ENCODE data around the gene C2CD2. TPM values are rescaled to one million over a fixed set of nuclear protein-coding genes. Genes with fewer than 3 reads are reported as not detected.

The C2CD2 gene
- total RNA-seq, 1 experiment from 2014 or later: 9.2 TPM

DNA sequence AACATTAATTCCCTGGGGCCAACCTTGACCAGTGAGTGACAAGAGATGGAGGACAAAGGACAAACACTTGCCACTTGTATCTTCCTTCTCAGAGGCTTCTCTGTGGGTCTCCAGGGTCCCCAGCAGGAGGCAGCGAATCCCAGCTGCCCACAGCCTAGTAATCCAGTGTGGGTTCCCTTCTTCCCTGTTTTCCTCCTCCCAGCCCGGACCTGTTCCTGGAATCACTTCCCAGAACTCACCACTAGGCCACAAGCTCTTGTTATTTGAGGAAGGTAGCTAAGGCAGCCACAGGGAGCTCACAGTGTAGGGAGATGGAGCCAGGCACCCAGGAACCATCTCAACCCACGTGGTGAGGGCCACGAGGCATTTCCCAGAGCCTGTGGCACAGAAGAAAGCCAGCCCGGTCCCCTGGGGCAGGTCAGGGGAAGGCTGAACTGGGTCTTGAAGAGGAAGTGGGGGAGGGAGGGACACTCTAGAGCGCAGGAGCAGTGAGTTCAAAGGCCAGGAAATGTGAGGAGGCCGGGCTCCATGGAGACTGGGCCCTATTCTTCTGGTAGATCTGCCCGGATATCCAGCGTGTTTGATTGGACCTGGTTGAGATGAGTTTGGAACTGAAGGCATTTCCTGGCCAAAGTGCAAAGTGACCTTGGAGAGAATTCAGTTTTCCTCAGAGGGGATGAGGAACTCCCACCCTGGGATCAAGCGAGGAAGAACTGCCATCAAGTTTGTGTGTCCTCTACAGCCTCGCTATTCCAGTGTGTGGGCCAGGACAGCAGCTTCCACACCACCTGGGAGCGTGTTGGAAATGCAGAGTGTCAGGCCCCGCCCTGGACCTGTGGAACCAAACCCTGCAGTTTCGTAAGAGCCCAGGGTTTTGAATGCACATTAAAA lies 20.3 kb upstream of the C2CD2 start:
- intact Hi-C loops (cut with micrococcal nuclease; ENCODE audit: unreplicated experiment): no loop called here

DNA sequence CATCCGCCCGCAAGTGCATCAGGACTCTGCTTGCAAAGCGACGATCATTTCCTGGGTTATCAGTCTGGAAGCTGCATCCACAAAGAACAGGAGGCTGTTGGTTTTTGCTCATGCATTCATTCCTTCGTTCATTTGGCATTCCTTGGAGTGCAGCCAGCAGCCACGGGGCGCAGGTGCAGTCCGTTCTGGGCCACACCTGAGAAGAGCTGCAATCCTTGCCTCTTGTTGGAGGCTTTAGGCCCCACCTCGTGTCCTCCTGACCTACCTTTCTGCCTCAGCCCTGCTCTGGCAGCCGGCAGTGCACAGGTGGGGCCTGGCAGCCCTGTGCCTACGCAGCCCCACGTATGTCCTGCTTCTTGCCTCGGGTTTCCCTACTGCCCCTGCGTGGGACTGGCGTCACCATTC lies 19.6 kb upstream of the C2CD2 start:
- CTCF ChIA-PET: no interaction called here
- no peaks in the 10 kb centered on the region for H3K36me3 ChIP-seq (ENCODE audit: insufficient read depth, low read length, poor library complexity, severe bottlenecking)
- H3K4me3 ChIP-seq (ENCODE audit: low read depth, low read length, poor library complexity, severe bottlenecking): no peak overlapping the region
- no peaks in the 10 kb centered on the region for H3K27me3 ChIP-seq (replicated peaks; ENCODE audit: insufficient read depth, low read depth, low read length, poor library complexity)
- intact Hi-C loops (cut with micrococcal nuclease; ENCODE audit: unreplicated experiment): no loop called here
- BruUV-seq (replicated peaks): no TSS peak
- peaks cover 8% of the 10 kb centered on the region for H3K4me1 ChIP-seq (ENCODE audit: insufficient read depth, low read length, poor library complexity, severe bottlenecking)
- DNase-seq (ENCODE audit: low spot score): no peak
- no peaks in the 10 kb centered on the region for H3K9me3 ChIP-seq (ENCODE audit: low read depth, low read length, poor library complexity, severe bottlenecking)
- TF ChIP-seq, protein P1, sequence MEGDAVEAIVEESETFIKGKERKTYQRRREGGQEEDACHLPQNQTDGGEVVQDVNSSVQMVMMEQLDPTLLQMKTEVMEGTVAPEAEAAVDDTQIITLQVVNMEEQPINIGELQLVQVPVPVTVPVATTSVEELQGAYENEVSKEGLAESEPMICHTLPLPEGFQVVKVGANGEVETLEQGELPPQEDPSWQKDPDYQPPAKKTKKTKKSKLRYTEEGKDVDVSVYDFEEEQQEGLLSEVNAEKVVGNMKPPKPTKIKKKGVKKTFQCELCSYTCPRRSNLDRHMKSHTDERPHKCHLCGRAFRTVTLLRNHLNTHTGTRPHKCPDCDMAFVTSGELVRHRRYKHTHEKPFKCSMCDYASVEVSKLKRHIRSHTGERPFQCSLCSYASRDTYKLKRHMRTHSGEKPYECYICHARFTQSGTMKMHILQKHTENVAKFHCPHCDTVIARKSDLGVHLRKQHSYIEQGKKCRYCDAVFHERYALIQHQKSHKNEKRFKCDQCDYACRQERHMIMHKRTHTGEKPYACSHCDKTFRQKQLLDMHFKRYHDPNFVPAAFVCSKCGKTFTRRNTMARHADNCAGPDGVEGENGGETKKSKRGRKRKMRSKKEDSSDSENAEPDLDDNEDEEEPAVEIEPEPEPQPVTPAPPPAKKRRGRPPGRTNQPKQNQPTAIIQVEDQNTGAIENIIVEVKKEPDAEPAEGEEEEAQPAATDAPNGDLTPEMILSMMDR (conservative IDR thresholded peaks at IDR 0.05; ENCODE audit: low read depth, low read length): no peak
- no peak for TF ChIP-seq EZH2 (IDR thresholded peaks at IDR 0.05; ENCODE audit: borderline replicate concordance, low read depth, low read length, poor library complexity, severe bottlenecking)
- no peak overlapping the region for H3K27ac ChIP-seq (ENCODE audit: low read depth, low read length, poor library complexity, severe bottlenecking)
- POLR2A ChIA-PET (ENCODE audit: low non-redundant PET): no interaction called here

More for the DNA sequence above, 20.3 kb upstream of the C2CD2 start:
- Histone ChIP-seq H3K27ac (ENCODE audit: low read depth, low read length, poor library complexity, severe bottlenecking) (no peak overlapping the region), H3K4me1 (ENCODE audit: insufficient read depth, low read length, poor library complexity, severe bottlenecking) (peaks cover 1% of the 10 kb centered on the region), H3K36me3 (ENCODE audit: insufficient read depth, low read length, poor library complexity, severe bottlenecking) (no peaks in the 10 kb centered on the region), H3K4me3 (ENCODE audit: low read depth, low read length, poor library complexity, severe bottlenecking) (no peak overlapping the region), H3K9me3 (ENCODE audit: low read depth, low read length, poor library complexity, severe bottlenecking) (no peaks in the 10 kb centered on the region), H3K27me3 (replicated peaks; ENCODE audit: insufficient read depth, low read depth, low read length, poor library complexity) (no peaks in the 10 kb centered on the region)
- no peak for DNase-seq (ENCODE audit: low spot score)
- no TSS peak for BruUV-seq (replicated peaks)
- CTCF ChIA-PET: no interaction called here
- POLR2A ChIA-PET (ENCODE audit: low non-redundant PET): no interaction called here
- no peak for TF ChIP-seq EZH2 (IDR thresholded peaks at IDR 0.05; ENCODE audit: borderline replicate concordance, low read depth, low read length, poor library complexity, severe bottlenecking)
- TF ChIP-seq, protein P1 (conservative IDR thresholded peaks at IDR 0.05; ENCODE audit: low read depth, low read length): peak; percentile 32; the same call in 1 of the 2 replicates

GRCh38 chr21:41972511-41973205 lies 18.8 kb upstream of the C2CD2 start:
- no TSS peak for BruUV-seq (replicated peaks)
- intact Hi-C loops (cut with micrococcal nuclease; ENCODE audit: unreplicated experiment): no loop called here
- ChIA-PET POLR2A (ENCODE audit: low non-redundant PET) (no interaction called here), CTCF (no interaction called here)
- H3K4me1 ChIP-seq (ENCODE audit: insufficient read depth, low read length, poor library complexity, severe bottlenecking): peaks cover 16% of the 10 kb centered on the region
- H3K27me3 ChIP-seq (replicated peaks; ENCODE audit: insufficient read depth, low read depth, low read length, poor library complexity): no peaks in the 10 kb centered on the region
- DNase-seq (ENCODE audit: low spot score): no peak
- H3K27ac ChIP-seq (ENCODE audit: low read depth, low read length, poor library complexity, severe bottlenecking): no peak overlapping the region
- H3K36me3 ChIP-seq (ENCODE audit: insufficient read depth, low read length, poor library complexity, severe bottlenecking): no peaks in the 10 kb centered on the region
- H3K4me3 ChIP-seq (ENCODE audit: low read depth, low read length, poor library complexity, severe bottlenecking): no peak overlapping the region
- TF ChIP-seq EZH2 (IDR thresholded peaks at IDR 0.05; ENCODE audit: borderline replicate concordance, low read depth, low read length, poor library complexity, severe bottlenecking): no peak
- TF ChIP-seq, protein P1 (conservative IDR thresholded peaks at IDR 0.05; ENCODE audit: low read depth, low read length): no peak
- H3K9me3 ChIP-seq (ENCODE audit: low read depth, low read length, poor library complexity, severe bottlenecking): no peaks in the 10 kb centered on the region
